HEK293 (cell line): Measurements from ENCODE around the gene DSN1.

ENCODE experiments used
- CTCF ChIA-PET: fragments of 350-600 bp; formaldehyde crosslinking; extraction: SDS; loops from one replicate; lab custom pipeline; 2021; ENCODE audit warnings: antibody characterized with exemption; lab: Yijun Ruan, JAX
- POLR2A ChIA-PET: fragments of 300-600 bp; formaldehyde crosslinking; extraction: SDS; loops from one replicate; lab custom pipeline; 2020; ENCODE audit warnings: antibody characterized with exemption, inconsistent platforms; lab: Yijun Ruan, JAX
- H3K27ac ChIP-seq: fragments of 200-500 bp; sonication (Bioruptor generic); 2 replicates; pipeline ENCODE4 v1.5.1; 2014; ENCODE audit warnings: low read depth, low read length, control low read depth, inconsistent platforms; ENCODE audit errors: extremely low read depth
- H3K36me3 ChIP-seq, 2 experiments: fragments of 200-500 bp in 1 of 2; sonication (Bioruptor generic) in 1 of 2; 1 replicate in 1 of 2; 2 replicates in 1 of 2; pipeline ENCODE4 v1.5.1; 2014 to 2017; ENCODE audit warnings: inconsistent platforms in 2 of 2, low read length in 2 of 2; ENCODE audit not compliant: control insufficient read depth in 2 of 2, insufficient read depth in 1 of 2
- H3K4me1 ChIP-seq: fragments of 200-500 bp; sonication (Bioruptor generic); 2 replicates; pipeline ENCODE4 v1.5.1; 2014; ENCODE audit warnings: mild to moderate bottlenecking, low read length, inconsistent platforms; ENCODE audit not compliant: control insufficient read depth, insufficient read depth
- H3K4me3 ChIP-seq: 2 replicates; pipeline ENCODE4 v1.5.1; 2011; ENCODE audit warnings: low read depth, mild to moderate bottlenecking, control low read depth, low read length, moderate library complexity
- H3K9me3 ChIP-seq: fragments of 200-500 bp; sonication (Bioruptor generic); 2 replicates; pipeline ENCODE4 v1.5.1; 2014; ENCODE audit warnings: low read depth, low read length, inconsistent platforms; ENCODE audit not compliant: control insufficient read depth, insufficient read depth
- GLI2 ChIP-seq: fragments of 450-650 bp; formaldehyde crosslinking; IDR thresholded peaks from 2 replicates; pipeline ENCODE4; 2017; ENCODE audit warnings: missing biosample characterization, missing genetic modification characterization, low read depth, borderline replicate concordance
- HOXD13 ChIP-seq: sonication (generic); formaldehyde crosslinking; IDR thresholded peaks from 2 replicates; pipeline ENCODE4 v1.8.0; 2022; ENCODE audit warnings: missing genetic modification reagents, borderline replicate concordance
- MYNN ChIP-seq: fragments of 450-650 bp; formaldehyde crosslinking; IDR thresholded peaks from 2 replicates; pipeline ENCODE4 v1.5.1; 2016; ENCODE audit warnings: missing biosample characterization, missing genetic modification characterization, borderline replicate concordance
- RBAK ChIP-seq: fragments of 450-650 bp; formaldehyde crosslinking; IDR thresholded peaks from 2 replicates; pipeline ENCODE4 v1.5.1; 2016; ENCODE audit warnings: missing biosample characterization, missing genetic modification characterization
- SP3 ChIP-seq: fragments of 450-650 bp; formaldehyde crosslinking; IDR thresholded peaks from 2 replicates; pipeline ENCODE4 v1.5.1; 2016; ENCODE audit warnings: missing biosample characterization, missing genetic modification characterization
- YY2 ChIP-seq: fragments of 450-650 bp; formaldehyde crosslinking; IDR thresholded peaks from 2 replicates; pipeline ENCODE4 v1.5.1; 2016; ENCODE audit warnings: missing biosample characterization, missing genetic modification characterization
- ZBTB17 ChIP-seq: fragments of 450-650 bp; formaldehyde crosslinking; IDR thresholded peaks from 2 replicates; pipeline ENCODE4 v1.5.1; 2016; ENCODE audit warnings: missing biosample characterization, missing genetic modification characterization
- ZBTB21 ChIP-seq: fragments of 450-650 bp; formaldehyde crosslinking; IDR thresholded peaks from 2 replicates; pipeline ENCODE4 v1.5.1; 2017; ENCODE audit warnings: missing biosample characterization, missing genetic modification characterization
- ZBTB6 ChIP-seq: fragments of 450-650 bp; formaldehyde crosslinking; IDR thresholded peaks from 2 replicates; pipeline ENCODE4 v1.5.1; 2017; ENCODE audit warnings: missing biosample characterization, missing genetic modification characterization
- ZFHX2 ChIP-seq: fragments of 450-650 bp; formaldehyde crosslinking; conservative IDR thresholded peaks from 2 replicates; pipeline ENCODE4 v1.5.1; 2016; ENCODE audit warnings: missing biosample characterization, missing genetic modification characterization
- ZNF138 ChIP-seq: fragments of 450-650 bp; formaldehyde crosslinking; IDR thresholded peaks from 2 replicates; pipeline ENCODE4 v1.5.1; 2016; ENCODE audit warnings: missing biosample characterization, missing genetic modification characterization, borderline replicate concordance
- ZNF223 ChIP-seq: fragments of 450-650 bp; formaldehyde crosslinking; IDR thresholded peaks from 2 replicates; pipeline ENCODE4 v1.5.1; 2016; ENCODE audit warnings: missing biosample characterization, missing genetic modification characterization
- ZNF324 ChIP-seq: fragments of 450-650 bp; formaldehyde crosslinking; IDR thresholded peaks from 2 replicates; pipeline ENCODE4 v1.5.1; 2016; ENCODE audit warnings: missing biosample characterization, missing genetic modification characterization
- ZNF394 ChIP-seq: fragments of 450-650 bp; formaldehyde crosslinking; IDR thresholded peaks from 2 replicates; pipeline ENCODE4 v1.5.1; 2016; ENCODE audit warnings: missing biosample characterization, missing genetic modification characterization, mild to moderate bottlenecking, moderate library complexity, borderline replicate concordance
- ZNF529 ChIP-seq: fragments of 450-650 bp; formaldehyde crosslinking; IDR thresholded peaks from 2 replicates; pipeline ENCODE4 v1.5.1; 2017; ENCODE audit warnings: missing genetic modification characterization, missing biosample characterization; ENCODE audit not compliant: insufficient replicate concordance
- ZNF561 ChIP-seq: fragments of 450-650 bp; IDR thresholded peaks from 2 replicates; pipeline ENCODE4 v1.5.1; 2018; ENCODE audit warnings: missing biosample characterization, missing genetic modification characterization, borderline replicate concordance
- ZNF610 ChIP-seq: fragments of 450-650 bp; formaldehyde crosslinking; IDR thresholded peaks from 2 replicates; pipeline ENCODE4 v1.5.1; 2016; ENCODE audit warnings: missing biosample characterization, missing genetic modification characterization, borderline replicate concordance
- ZNF624 ChIP-seq: fragments of 450-650 bp; formaldehyde crosslinking; IDR thresholded peaks from 2 replicates; pipeline ENCODE4 v1.5.1; 2017; ENCODE audit warnings: missing biosample characterization, missing genetic modification characterization
- ZNF664 ChIP-seq: fragments of 450-650 bp; formaldehyde crosslinking; IDR thresholded peaks from 2 replicates; pipeline ENCODE4 v1.5.1; 2016; ENCODE audit warnings: missing biosample characterization, missing genetic modification characterization
- ZNF701 ChIP-seq: fragments of 450-650 bp; formaldehyde crosslinking; IDR thresholded peaks from 2 replicates; pipeline ENCODE4 v1.5.1; 2016; ENCODE audit warnings: missing biosample characterization, missing genetic modification characterization
- ZNF843 ChIP-seq: fragments of 450-650 bp; formaldehyde crosslinking; IDR thresholded peaks from 2 replicates; pipeline ENCODE4 v1.5.1; 2016; ENCODE audit warnings: missing biosample characterization, missing genetic modification characterization
- ZSCAN30 ChIP-seq: fragments of 450-650 bp; IDR thresholded peaks from 2 replicates; pipeline ENCODE4 v1.5.1; 2018; ENCODE audit warnings: missing biosample characterization, mild to moderate bottlenecking, missing genetic modification characterization, moderate library complexity
- ZXDB ChIP-seq: fragments of 450-650 bp; formaldehyde crosslinking; IDR thresholded peaks from 2 replicates; pipeline ENCODE4 v1.5.1; 2016; ENCODE audit warnings: missing biosample characterization, missing genetic modification characterization
- TF ChIP-seq, protein P1 (sequence below): fragments of 450-650 bp; formaldehyde crosslinking; IDR thresholded peaks from 2 replicates; pipeline ENCODE4 v1.5.1; 2016; ENCODE audit warnings: missing biosample characterization, missing genetic modification characterization, low read depth
- TF ChIP-seq, protein P2 (sequence below): fragments of 450-650 bp; formaldehyde crosslinking; IDR thresholded peaks from 2 replicates; pipeline ENCODE4 v1.5.1; 2017; ENCODE audit warnings: missing biosample characterization, missing genetic modification characterization
- TF ChIP-seq, protein P3 (sequence below): fragments of 450-650 bp; formaldehyde crosslinking; IDR thresholded peaks from 2 replicates; pipeline ENCODE4 v1.5.1; 2016; ENCODE audit warnings: missing biosample characterization, missing genetic modification characterization

The DSN1 gene

GRCh38 chr20:36770680-36771079 is 2.9 kb downstream of the DSN1 start:
- TF ChIP-seq ZNF324, result no peak
- TF ChIP-seq ZFHX2 (tag by site-specific recombination), result no peak
- TF ChIP-seq RBAK (tag by site-specific recombination), result no peak
- TF ChIP-seq ZXDB (tag by site-specific recombination), result no peak
- TF ChIP-seq MYNN (tag by site-specific recombination), result no peak
- no peak for TF ChIP-seq GLI2
- Histone ChIP-seq H3K36me3 (peaks cover 20 to 50% of the 10 kb centered on the region in 2 experiments; a peak in 2 of 3 replicates), H3K9me3 (no peaks in the 10 kb centered on the region), H3K4me3 (no peak overlapping the region), H3K27ac (no peak overlapping the region), H3K4me1 (peaks cover 4% of the 10 kb centered on the region; the same call in 1 of the 2 replicates)
- ChIA-PET POLR2A (interaction anchor here (0.5 kb wide), 2 partner anchors 113 to 803 kb away, joined by 3 read pairs; no protein-coding TSS in a partner anchor), CTCF (interaction anchor here (1.4 to 1.7 kb wide), 2 partner anchors 16 to 93 kb away, joined by 5 to 8 read pairs; a partner anchor contains a TSS)

GRCh38 chr20:36768768-36769430 is 4.7 kb downstream of the DSN1 start:
- H3K4me3 ChIP-seq, result no peak overlapping the region
- no peak overlapping the region for H3K27ac ChIP-seq
- no peaks in the 10 kb centered on the region for H3K9me3 ChIP-seq
- TF ChIP-seq ZNF664 (tag by site-specific recombination), result peak; percentile 79
- TF ChIP-seq, protein P1, sequence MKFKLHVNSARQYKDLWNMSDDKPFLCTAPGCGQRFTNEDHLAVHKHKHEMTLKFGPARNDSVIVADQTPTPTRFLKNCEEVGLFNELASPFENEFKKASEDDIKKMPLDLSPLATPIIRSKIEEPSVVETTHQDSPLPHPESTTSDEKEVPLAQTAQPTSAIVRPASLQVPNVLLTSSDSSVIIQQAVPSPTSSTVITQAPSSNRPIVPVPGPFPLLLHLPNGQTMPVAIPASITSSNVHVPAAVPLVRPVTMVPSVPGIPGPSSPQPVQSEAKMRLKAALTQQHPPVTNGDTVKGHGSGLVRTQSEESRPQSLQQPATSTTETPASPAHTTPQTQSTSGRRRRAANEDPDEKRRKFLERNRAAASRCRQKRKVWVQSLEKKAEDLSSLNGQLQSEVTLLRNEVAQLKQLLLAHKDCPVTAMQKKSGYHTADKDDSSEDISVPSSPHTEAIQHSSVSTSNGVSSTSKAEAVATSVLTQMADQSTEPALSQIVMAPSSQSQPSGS (tag by site-specific recombination), result 0 out of 2 replicates have a peak, but pooled peaks have one; percentile 11
- no peak for TF ChIP-seq HOXD13 (CRISPR knock-in tag)
- TF ChIP-seq, protein P2, sequence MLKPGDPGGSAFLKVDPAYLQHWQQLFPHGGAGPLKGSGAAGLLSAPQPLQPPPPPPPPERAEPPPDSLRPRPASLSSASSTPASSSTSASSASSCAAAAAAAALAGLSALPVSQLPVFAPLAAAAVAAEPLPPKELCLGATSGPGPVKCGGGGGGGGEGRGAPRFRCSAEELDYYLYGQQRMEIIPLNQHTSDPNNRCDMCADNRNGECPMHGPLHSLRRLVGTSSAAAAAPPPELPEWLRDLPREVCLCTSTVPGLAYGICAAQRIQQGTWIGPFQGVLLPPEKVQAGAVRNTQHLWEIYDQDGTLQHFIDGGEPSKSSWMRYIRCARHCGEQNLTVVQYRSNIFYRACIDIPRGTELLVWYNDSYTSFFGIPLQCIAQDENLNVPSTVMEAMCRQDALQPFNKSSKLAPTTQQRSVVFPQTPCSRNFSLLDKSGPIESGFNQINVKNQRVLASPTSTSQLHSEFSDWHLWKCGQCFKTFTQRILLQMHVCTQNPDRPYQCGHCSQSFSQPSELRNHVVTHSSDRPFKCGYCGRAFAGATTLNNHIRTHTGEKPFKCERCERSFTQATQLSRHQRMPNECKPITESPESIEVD (tag by site-specific recombination), result peak; percentile 43; the same call in 1 of the 2 replicates
- TF ChIP-seq, all 188 proteins: peak for 3
- peaks cover 4% of the 10 kb centered on the region; the same call in 1 of the 2 replicates for H3K4me1 ChIP-seq
- CTCF ChIA-PET, result interaction anchor here (0.6 to 1.7 kb wide), 6 partner anchors 12 to 156 kb away, joined by 3 to 8 read pairs (median 4); a partner anchor contains a TSS
- peaks cover 31 to 58% of the 10 kb centered on the region in 2 experiments; a peak in 2 of 3 replicates for H3K36me3 ChIP-seq
- POLR2A ChIA-PET, result no interaction called here

GRCh38 chr20:36761125-36761524 is 12.4 kb downstream of the DSN1 start:
- POLR2A ChIA-PET, result no interaction called here
- peaks cover 54 to 61% of the 10 kb centered on the region in 2 experiments for H3K36me3 ChIP-seq
- no peaks in the 10 kb centered on the region for H3K4me1 ChIP-seq
- H3K4me3 ChIP-seq, result no peak overlapping the region
- no peak for TF ChIP-seq ZSCAN30 (tag by site-specific recombination)
- TF ChIP-seq YY2 (tag by site-specific recombination), result no peak
- no peak for TF ChIP-seq ZBTB17 (tag by site-specific recombination)
- no peak for TF ChIP-seq ZNF701 (tag by site-specific recombination)
- TF ChIP-seq ZNF529 (tag by site-specific recombination), result no peak
- no peak for TF ChIP-seq ZNF561
- TF ChIP-seq ZNF610 (tag by site-specific recombination), result no peak
- no peak for TF ChIP-seq ZBTB6
- TF ChIP-seq ZNF843 (tag by site-specific recombination), result no peak
- TF ChIP-seq ZNF394 (tag by site-specific recombination), result no peak
- TF ChIP-seq ZBTB21 (tag by site-specific recombination), result no peak
- no peak for TF ChIP-seq ZNF223 (tag by site-specific recombination)
- TF ChIP-seq, protein P3, sequence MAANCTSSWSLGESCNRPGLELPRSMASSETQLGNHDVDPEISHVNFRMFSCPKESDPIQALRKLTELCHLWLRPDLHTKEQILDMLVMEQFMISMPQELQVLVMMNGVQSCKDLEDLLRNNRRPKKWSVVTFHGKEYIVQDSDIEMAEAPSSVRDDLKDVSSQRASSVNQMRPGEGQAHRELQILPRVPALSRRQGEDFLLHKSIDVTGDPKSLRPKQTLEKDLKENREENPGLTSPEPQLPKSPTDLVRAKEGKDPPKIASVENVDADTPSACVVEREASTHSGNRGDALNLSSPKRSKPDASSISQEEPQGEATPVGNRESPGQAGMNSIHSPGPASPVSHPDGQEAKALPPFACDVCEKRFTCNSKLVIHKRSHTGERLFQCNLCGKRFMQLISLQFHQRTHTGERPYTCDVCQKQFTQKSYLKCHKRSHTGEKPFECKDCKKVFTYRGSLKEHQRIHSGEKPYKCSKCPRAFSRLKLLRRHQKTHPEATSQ (tag by site-specific recombination), result no peak
- TF ChIP-seq SP3 (tag by site-specific recombination), result no peak
- TF ChIP-seq ZNF138 (tag by site-specific recombination), result no peak
- TF ChIP-seq ZNF624, result no peak
- no peak overlapping the region for H3K27ac ChIP-seq
- CTCF ChIA-PET, result interaction anchor here (1.0 kb wide), 1 partner anchor 13 kb away, joined by 7 read pairs; no protein-coding TSS in a partner anchor
- H3K9me3 ChIP-seq, result no peaks in the 10 kb centered on the region
